OCI-LY3 (cell line): ENCODE data around the gene FAM53B.

Experiments used
- CTCF ChIP-seq: fragments of 200-600, 300-600 bp; sonication (generic); IDR thresholded peaks from 2 replicates; pipeline ENCODE4 v1.5.1; 2014; ENCODE audit warnings: antibody characterized with exemption, low read length, low read depth
- EZH2phosphoT487 ChIP-seq: fragments of 200-600 bp; shearing (Covaris generic); IDR thresholded peaks from 2 replicates; pipeline ENCODE4 v1.6.1; 2018; ENCODE audit warnings: antibody characterized with exemption, mixed run types, low read depth

- TF ChIP-seq CTCF (no peak), EZH2phosphoT487 (no peak)
These were observed 122.0 kb downstream of the FAM53B start for GRCh38 chr10:124622158-124622557.
